Superior temporal gyrus (tissue), 1 donor: ENCODE results near the gene ABHD15.
A peak's percentile ranks its signal among the peaks of the same experiment; 100 is the strongest.
"Not testable (repeated sequence)": the region's sequence is repeated elsewhere in the genome, so short reads cannot be mapped to it uniquely, and the experiment has no call there.

ENCODE experiments used
- DNase-seq: peaks from one replicate; pipeline ENCODE4 v3.0.0-alpha.2; 2016; ENCODE audit errors: extremely low spot score

ABHD15 gene

GRCh38 chr17:29571486-29571882 lies 4.6 kb upstream of the ABHD15 start:
- no peak for DNase-seq

- DNase-seq = no peak
These were observed 3.7 kb upstream of the ABHD15 start for GRCh38 chr17:29570521-29570920.

- no peak for DNase-seq
These were observed 2.6 kb upstream of the ABHD15 start for GRCh38 chr17:29569245-29569950.

GRCh38 chr17:29568331-29569244 lies 1.8 kb upstream of the ABHD15 start, which contains the start of gene TP53I13:
TSS of gene TP53I13 (plus strand) at chr17:29568701. CDS start at chr17:29568759, 58 bp downstream.
- peak; percentile 74 for DNase-seq

GRCh38 chr17:29567554-29568330 lies 905 bp upstream of the ABHD15 start:
- no peak for DNase-seq

GRCh38 chr17:29567304-29567553 lies 392 bp upstream of the ABHD15 start:
- no peak for DNase-seq

GRCh38 chr17:29565643-29566472 lies 979 bp downstream of the ABHD15 start:
- no peak for DNase-seq

GRCh38 chr17:29563816-29564215 lies 3.0 kb downstream of the ABHD15 start:
- DNase-seq = no peak

GRCh38 chr17:29562615-29563014 lies 4.2 kb downstream of the ABHD15 start:
- no peak for DNase-seq

GRCh38 chr17:29561554-29562517 lies 5.0 kb downstream of the ABHD15 start:
- no peak for DNase-seq

- no peak for DNase-seq
These were observed 6.5 kb downstream of the ABHD15 start for GRCh38 chr17:29560316-29560715.

GRCh38 chr17:29559640-29560039 lies 7.2 kb downstream of the ABHD15 start:
- DNase-seq = no peak

GRCh38 chr17:29558139-29558538 lies 8.7 kb downstream of the ABHD15 start:
- DNase-seq = not testable (repeated sequence)

GRCh38 chr17:29557739-29558116 lies 9.1 kb downstream of the ABHD15 start:
- DNase-seq = no peak

- DNase-seq = no peak
These were observed 9.6 kb downstream of the ABHD15 start for GRCh38 chr17:29557085-29557738.

- no peak for DNase-seq
These were observed 11.0 kb downstream of the ABHD15 start for GRCh38 chr17:29555840-29556239.

GRCh38 chr17:29549177-29549923 lies 17.5 kb downstream of the ABHD15 start:
- DNase-seq = no peak

GRCh38 chr17:29546830-29547229 lies 20.0 kb downstream of the ABHD15 start:
- DNase-seq = no peak

GRCh38 chr17:29546085-29546484 lies 20.8 kb downstream of the ABHD15 start:
- no peak for DNase-seq
